C4-2B (cell line): Measurements from ENCODE around the gene ZIM2.

Experiments
- CTCF ChIP-seq: fragments of 450-650 bp; conservative IDR thresholded peaks from 2 replicates; pipeline ENCODE4 v1.5.1; 2017; ENCODE audit warnings: mild to moderate bottlenecking
- ZFX ChIP-seq: fragments of 450-650 bp; IDR thresholded peaks from 2 replicates; pipeline ENCODE4 v1.6.1; 2017

GRCh38 chr19:56838909-56839651 lies 1.4 kb downstream of the ZIM2 start:
- TF ChIP-seq CTCF (no peak), ZFX (no peak)
